Measurements from ENCODE around the gene MSI1. TPM values are rescaled to one million over a fixed set of nuclear protein-coding genes. Genes with fewer than 3 reads are reported as not detected.

The MSI1 gene
- total and polyA plus RNA-seq, 9 donors = 0.83 to 4.9 (median 1.9) TPM

- H3K27me3 ChIP-seq = no peaks in the 10 kb centered on the region
- no peak for DNase-seq
- H3K4me1 ChIP-seq (ENCODE audit: insufficient read depth) = no peaks in the 10 kb centered on the region
- intact Hi-C loops (cut with DNase I) = no loop called here
- no peak overlapping the region for H3K27ac ChIP-seq
- no peaks in the 10 kb centered on the region for H3K36me3 ChIP-seq
- H3K9me3 ChIP-seq = no peaks in the 10 kb centered on the region
- 68 to 73% (median 70%) methylated on average over 13 of the region's 13 CpGs for WGBS, 3 donors
- TF ChIP-seq, protein P1, sequence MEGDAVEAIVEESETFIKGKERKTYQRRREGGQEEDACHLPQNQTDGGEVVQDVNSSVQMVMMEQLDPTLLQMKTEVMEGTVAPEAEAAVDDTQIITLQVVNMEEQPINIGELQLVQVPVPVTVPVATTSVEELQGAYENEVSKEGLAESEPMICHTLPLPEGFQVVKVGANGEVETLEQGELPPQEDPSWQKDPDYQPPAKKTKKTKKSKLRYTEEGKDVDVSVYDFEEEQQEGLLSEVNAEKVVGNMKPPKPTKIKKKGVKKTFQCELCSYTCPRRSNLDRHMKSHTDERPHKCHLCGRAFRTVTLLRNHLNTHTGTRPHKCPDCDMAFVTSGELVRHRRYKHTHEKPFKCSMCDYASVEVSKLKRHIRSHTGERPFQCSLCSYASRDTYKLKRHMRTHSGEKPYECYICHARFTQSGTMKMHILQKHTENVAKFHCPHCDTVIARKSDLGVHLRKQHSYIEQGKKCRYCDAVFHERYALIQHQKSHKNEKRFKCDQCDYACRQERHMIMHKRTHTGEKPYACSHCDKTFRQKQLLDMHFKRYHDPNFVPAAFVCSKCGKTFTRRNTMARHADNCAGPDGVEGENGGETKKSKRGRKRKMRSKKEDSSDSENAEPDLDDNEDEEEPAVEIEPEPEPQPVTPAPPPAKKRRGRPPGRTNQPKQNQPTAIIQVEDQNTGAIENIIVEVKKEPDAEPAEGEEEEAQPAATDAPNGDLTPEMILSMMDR (IDR thresholded peaks at IDR 0.05) = no peak
- no peak overlapping the region for H3K4me3 ChIP-seq
Observed at GRCh38 chr12:120321382-120322202, 47.4 kb downstream of the MSI1 start.

DNA sequence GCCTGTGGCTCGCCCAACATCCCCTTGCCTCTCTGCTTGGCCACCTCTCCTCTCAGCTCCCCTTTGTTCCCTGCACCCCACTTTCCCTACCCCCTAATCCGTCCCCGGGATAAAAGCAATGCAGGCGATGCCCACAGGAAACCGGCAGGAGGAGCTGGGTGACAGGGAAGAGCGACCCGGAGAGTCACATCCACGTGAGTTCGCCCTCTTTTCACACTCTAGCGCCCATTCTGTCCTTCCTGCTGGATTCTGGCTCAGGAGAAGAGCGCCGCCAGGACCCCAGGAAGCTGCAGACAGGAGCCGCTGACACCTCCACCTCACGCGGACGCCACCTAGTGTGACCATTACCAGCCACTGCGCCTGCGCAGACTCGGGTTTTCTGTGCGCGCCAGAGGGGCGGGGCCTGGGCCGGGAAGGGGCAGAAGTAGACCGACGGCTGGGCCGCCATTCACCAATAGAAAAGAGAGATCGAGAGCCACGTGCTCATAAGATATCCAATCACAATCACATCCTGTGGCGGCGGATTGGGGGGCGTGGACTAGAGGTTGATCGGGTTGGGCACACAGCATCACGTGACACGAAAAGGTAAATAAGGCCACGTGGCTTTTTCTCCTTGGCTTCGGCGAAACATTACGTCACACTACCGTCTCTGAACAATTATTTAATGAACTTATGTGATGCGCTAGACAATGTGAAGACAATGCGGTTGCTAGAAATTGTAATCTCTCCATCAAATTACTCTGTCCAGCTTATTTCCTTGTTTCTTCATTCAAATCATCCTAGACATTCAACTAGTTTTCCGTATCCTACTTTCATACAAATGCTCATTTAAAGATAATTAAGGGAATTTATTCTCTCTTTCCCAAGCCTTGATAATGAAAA, 51.5 kb downstream of the MSI1 start:
- peak overlapping the region; percentile 53 for H3K4me3 ChIP-seq
- no peaks in the 10 kb centered on the region for H3K27me3 ChIP-seq
- peak; percentile 99 to 100 (median 99) for DNase-seq
- H3K9me3 ChIP-seq = no peaks in the 10 kb centered on the region
- WGBS, 3 donors = 1 to 2% (median 1%) methylated on average over 42 of the region's 42 CpGs
- intact Hi-C loops (cut with DNase I) = no loop called here
- no peaks in the 10 kb centered on the region for H3K4me1 ChIP-seq (ENCODE audit: insufficient read depth)
- peak; percentile 95 for TF ChIP-seq POLR2A (IDR thresholded peaks at IDR 0.05)
- no peak for TF ChIP-seq EP300 (IDR thresholded peaks at IDR 0.05)
- TF ChIP-seq, protein P1 (IDR thresholded peaks at IDR 0.05) = peak; percentile 43 to 94 (median 87)
- no peaks in the 10 kb centered on the region for H3K36me3 ChIP-seq
- H3K27ac ChIP-seq = peak overlapping the region; percentile 51 to 80

DNA sequence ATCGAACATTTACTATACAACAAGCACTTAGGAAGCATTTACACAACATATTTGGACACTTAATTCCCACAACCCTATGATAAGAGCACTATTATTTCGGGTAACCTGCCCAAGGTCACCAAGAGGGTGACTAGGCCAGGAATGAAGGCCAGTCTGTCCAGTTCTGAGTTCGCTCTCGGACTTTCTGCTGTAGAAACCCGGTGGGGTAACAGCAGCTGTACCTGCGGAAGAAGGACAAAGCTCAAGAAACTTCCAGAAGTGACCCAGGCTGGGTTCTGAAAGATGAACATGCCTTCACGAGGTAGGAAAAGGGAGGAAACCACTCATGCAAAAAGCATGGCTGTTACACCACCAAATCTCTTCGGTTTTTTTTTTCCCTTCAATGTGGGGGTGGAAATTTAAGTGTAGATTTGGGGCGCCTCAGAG, 52.2 kb downstream of the MSI1 start:
- intact Hi-C loops (cut with DNase I) = no loop called here
- H3K27me3 ChIP-seq = no peaks in the 10 kb centered on the region

DNA sequence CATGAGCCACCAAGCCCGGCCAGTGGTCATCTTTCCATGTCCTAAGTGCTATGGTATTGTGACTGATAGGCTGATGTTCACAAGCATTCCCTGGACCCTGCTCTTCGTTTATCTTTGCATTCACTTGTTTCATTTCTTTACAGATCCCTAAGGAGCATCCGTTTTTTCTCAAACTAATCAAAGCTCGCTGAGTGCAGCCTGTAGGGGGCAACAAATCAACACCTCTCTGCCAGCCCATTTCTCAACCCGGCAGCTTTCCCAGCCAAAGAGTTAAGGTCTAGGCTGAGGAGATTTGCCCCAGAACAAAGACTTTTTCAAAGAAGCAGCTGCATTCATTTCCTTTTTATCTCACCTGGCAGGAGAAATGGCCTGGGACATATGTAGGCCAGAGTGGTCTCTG, 54.7 kb downstream of the MSI1 start:
- intact Hi-C loops (cut with DNase I) = no loop called here
- H3K9me3 ChIP-seq = no peaks in the 10 kb centered on the region
- no peak overlapping the region for H3K4me3 ChIP-seq
- no peaks in the 10 kb centered on the region for H3K36me3 ChIP-seq
- 53 to 61% (median 60%) methylated on average over 5 of the region's 5 CpGs for WGBS, 3 donors
- TF ChIP-seq EP300 (IDR thresholded peaks at IDR 0.05) = no peak
- TF ChIP-seq, protein P1 (IDR thresholded peaks at IDR 0.05) = no peak
- no peak for TF ChIP-seq POLR2A (IDR thresholded peaks at IDR 0.05)
- H3K27me3 ChIP-seq = no peaks in the 10 kb centered on the region
- no peak for DNase-seq
- H3K4me1 ChIP-seq (ENCODE audit: insufficient read depth) = no peaks in the 10 kb centered on the region
- H3K27ac ChIP-seq = no peak overlapping the region

More for the DNA sequence above, 52.2 kb downstream of the MSI1 start:
- TF ChIP-seq, protein P1 (IDR thresholded peaks at IDR 0.05) = no peak
- TF ChIP-seq EP300 (IDR thresholded peaks at IDR 0.05) (no peak), POLR2A (IDR thresholded peaks at IDR 0.05) (no peak)
- 8 to 34% (median 8%) methylated on average over 9 of the region's 9 CpGs for WGBS, 3 donors
- Histone ChIP-seq H3K27ac (peak overlapping the region; percentile 51 to 80), H3K4me3 (peak overlapping the region; percentile 53), H3K36me3 (no peaks in the 10 kb centered on the region), H3K9me3 (no peaks in the 10 kb centered on the region), H3K4me1 (ENCODE audit: insufficient read depth) (no peaks in the 10 kb centered on the region)
- peak in 1 of 5 donors; percentile 36 for DNase-seq

Data from ovary (tissue), 9 donors.